Measurements from ENCODE around the gene DIPK2B.

- TF ChIP-seq EZH2 (IDR thresholded peaks at IDR 0.05; ENCODE audit: borderline replicate concordance, low read depth, low read length, poor library complexity, severe bottlenecking): no peak
- no peak for TF ChIP-seq CTCF (conservative IDR thresholded peaks at IDR 0.05; ENCODE audit: low read depth, low read length)
Measured at GRCh38 chrX:45154462-45154861, 46.2 kb downstream of the DIPK2B start.

Measured in A673 (cell line).